ENCODE measurements around the gene NETO2.

DNA sequence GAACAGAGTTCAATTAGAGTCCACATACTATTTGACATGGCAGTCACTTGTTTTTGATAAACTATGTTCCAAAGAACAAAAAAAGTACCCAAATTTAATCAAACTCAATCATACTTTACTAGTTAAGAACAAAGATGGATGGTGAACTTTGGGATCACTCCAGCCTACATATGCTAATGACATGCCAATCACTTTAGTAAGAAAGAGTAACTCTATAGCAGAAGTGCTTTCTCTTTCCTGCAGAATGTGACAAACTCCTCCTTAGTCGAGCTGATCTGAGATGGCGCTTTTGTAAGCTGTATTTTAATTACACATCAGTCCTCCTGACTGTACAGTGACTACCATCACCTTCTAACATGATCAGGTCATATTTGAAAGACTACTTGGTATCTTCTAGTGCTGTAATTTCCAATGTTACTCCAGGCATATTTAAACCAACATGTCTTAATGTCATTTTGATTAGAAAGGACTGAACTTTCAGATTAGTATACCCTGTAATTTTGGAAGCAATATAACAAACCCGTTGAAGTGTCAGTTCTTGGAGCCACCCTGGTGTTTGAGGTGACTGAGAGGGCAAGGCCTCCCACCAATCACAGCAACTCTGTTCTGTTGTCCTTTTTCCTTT lies 4.1 kb downstream of the NETO2 start:
- TF ChIP-seq BRCA1 (CRISPR knock-in tag; IDR thresholded peaks at IDR 0.05): no peak
- TF ChIP-seq, protein P1, sequence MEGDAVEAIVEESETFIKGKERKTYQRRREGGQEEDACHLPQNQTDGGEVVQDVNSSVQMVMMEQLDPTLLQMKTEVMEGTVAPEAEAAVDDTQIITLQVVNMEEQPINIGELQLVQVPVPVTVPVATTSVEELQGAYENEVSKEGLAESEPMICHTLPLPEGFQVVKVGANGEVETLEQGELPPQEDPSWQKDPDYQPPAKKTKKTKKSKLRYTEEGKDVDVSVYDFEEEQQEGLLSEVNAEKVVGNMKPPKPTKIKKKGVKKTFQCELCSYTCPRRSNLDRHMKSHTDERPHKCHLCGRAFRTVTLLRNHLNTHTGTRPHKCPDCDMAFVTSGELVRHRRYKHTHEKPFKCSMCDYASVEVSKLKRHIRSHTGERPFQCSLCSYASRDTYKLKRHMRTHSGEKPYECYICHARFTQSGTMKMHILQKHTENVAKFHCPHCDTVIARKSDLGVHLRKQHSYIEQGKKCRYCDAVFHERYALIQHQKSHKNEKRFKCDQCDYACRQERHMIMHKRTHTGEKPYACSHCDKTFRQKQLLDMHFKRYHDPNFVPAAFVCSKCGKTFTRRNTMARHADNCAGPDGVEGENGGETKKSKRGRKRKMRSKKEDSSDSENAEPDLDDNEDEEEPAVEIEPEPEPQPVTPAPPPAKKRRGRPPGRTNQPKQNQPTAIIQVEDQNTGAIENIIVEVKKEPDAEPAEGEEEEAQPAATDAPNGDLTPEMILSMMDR (CRISPR knock-in tag; IDR thresholded peaks at IDR 0.05): no peak
- TF ChIP-seq RBFOX2 (IDR thresholded peaks at IDR 0.05; ENCODE audit: low read depth, low read length): no peak
- no peak for TF ChIP-seq CCDC6 (CRISPR knock-in tag; IDR thresholded peaks at IDR 0.05)
- TF ChIP-seq, protein P2, sequence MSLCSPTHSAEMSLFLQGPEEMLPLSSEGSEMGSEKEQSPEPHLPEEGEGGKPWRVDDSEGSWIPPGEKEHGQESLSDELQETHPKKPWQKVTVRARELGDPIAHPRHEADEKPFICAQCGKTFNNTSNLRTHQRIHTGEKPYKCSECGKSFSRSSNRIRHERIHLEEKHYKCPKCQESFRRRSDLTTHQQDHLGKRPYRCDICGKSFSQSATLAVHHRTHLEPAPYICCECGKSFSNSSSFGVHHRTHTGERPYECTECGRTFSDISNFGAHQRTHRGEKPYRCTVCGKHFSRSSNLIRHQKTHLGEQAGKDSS (CRISPR knock-in tag; IDR thresholded peaks at IDR 0.05; ENCODE audit: borderline replicate concordance, low read depth): no peak
- TF ChIP-seq ZNF251 (CRISPR knock-in tag; IDR thresholded peaks at IDR 0.05): no peak
- no peak for TF ChIP-seq TAF1 (CRISPR knock-in tag; IDR thresholded peaks at IDR 0.05)
- TF ChIP-seq HDAC6 (IDR thresholded peaks at IDR 0.05; ENCODE audit: low read depth, low read length): no peak
- TF ChIP-seq JUNB (CRISPR knock-in tag; IDR thresholded peaks at IDR 0.05; ENCODE audit: borderline replicate concordance): no peak

Data from HepG2 (cell line).